HG03060 (cell line): ENCODE data around the gene UCK2.
"Not testable (repeated sequence)": the region's sequence is repeated elsewhere in the genome, so short reads cannot be mapped to it uniquely, and the experiment has no call there.

Experiments used
- ATAC-seq: cut with Tn5 transposase; IDR thresholded peaks from one replicate; pipeline ENCODE4 v1.9.1; 2021; ENCODE audit warnings: low read depth, moderate number of reproducible peaks; ENCODE audit not compliant: unreplicated experiment

Gene UCK2

GRCh38 chr1:165827268-165828102 is at the start of gene UCK2:
UCK2 (plus strand) TSS chr1:165827614; CDS start chr1:165827834, 220 bp downstream.
- peak; percentile 36 for ATAC-seq

GRCh38 chr1:165778197-165778596 is 49.2 kb upstream of the UCK2 start:
- ATAC-seq: not testable (repeated sequence)

GRCh38 chr1:165783519-165783918 is 43.9 kb upstream of the UCK2 start:
- not testable (repeated sequence) for ATAC-seq

- no peak for ATAC-seq
Observed at GRCh38 chr1:165787741-165788140, 39.7 kb upstream of the UCK2 start.

GRCh38 chr1:165793951-165794350 is 33.5 kb upstream of the UCK2 start:
- ATAC-seq: no peak

- no peak for ATAC-seq
Observed at GRCh38 chr1:165795894-165796293, 31.5 kb upstream of the UCK2 start.

- ATAC-seq: no peak
Observed at GRCh38 chr1:165799387-165799786, 28.0 kb upstream of the UCK2 start.

- not testable (repeated sequence) for ATAC-seq
Observed at GRCh38 chr1:165804513-165804912, 22.9 kb upstream of the UCK2 start.

GRCh38 chr1:165807613-165808012 is 19.8 kb upstream of the UCK2 start:
- ATAC-seq: no peak

- no peak for ATAC-seq
Observed at GRCh38 chr1:165815725-165816124, 11.7 kb upstream of the UCK2 start.

- no peak for ATAC-seq
Observed at GRCh38 chr1:165816157-165816556, 11.3 kb upstream of the UCK2 start.

GRCh38 chr1:165816826-165817497 is 10.5 kb upstream of the UCK2 start:
- ATAC-seq: no peak

GRCh38 chr1:165823552-165824268 is 3.7 kb upstream of the UCK2 start:
- no peak for ATAC-seq

- no peak for ATAC-seq
Observed at GRCh38 chr1:165824269-165824643, 3.2 kb upstream of the UCK2 start.

GRCh38 chr1:165826565-165827267 is 698 bp upstream of the UCK2 start:
- no peak for ATAC-seq

- peak; percentile 20 for ATAC-seq
Observed at GRCh38 chr1:165828103-165828668, 772 bp downstream of the UCK2 start.

- no peak for ATAC-seq
Observed at GRCh38 chr1:165828669-165829329, 1.4 kb downstream of the UCK2 start.

- no peak for ATAC-seq
Observed at GRCh38 chr1:165829888-165830287, 2.5 kb downstream of the UCK2 start.

GRCh38 chr1:165831146-165831545 is 3.7 kb downstream of the UCK2 start:
- no peak for ATAC-seq

- ATAC-seq: no peak
Observed at GRCh38 chr1:165832902-165833301, 5.5 kb downstream of the UCK2 start.
